BLaER1 (cell line): Measurements from ENCODE around the gene POLE.
A peak's percentile ranks its signal among the peaks of the same experiment; 100 is the strongest.

ENCODE experiments used
- H3K27ac ChIP-seq: shearing (Covaris generic); formaldehyde crosslinking; 2 replicates; pipeline ENCODE4 v1.8.1; 2022
- H3K27me3 ChIP-seq: shearing (Covaris generic); formaldehyde crosslinking; 2 replicates; pipeline ENCODE4 v1.8.1; 2022
- H3K36me3 ChIP-seq: shearing (Covaris generic); formaldehyde crosslinking; 2 replicates; pipeline ENCODE4 v1.8.1; 2022
- H3K4me1 ChIP-seq: shearing (Covaris generic); formaldehyde crosslinking; 2 replicates; pipeline ENCODE4 v1.8.1; 2022
- H3K4me2 ChIP-seq: shearing (Covaris generic); formaldehyde crosslinking; 2 replicates; pipeline ENCODE4 v1.8.1; 2022
- H3K4me3 ChIP-seq: shearing (Covaris generic); formaldehyde crosslinking; 2 replicates; pipeline ENCODE4 v1.8.1; 2022
- H3K9ac ChIP-seq: shearing (Covaris generic); formaldehyde crosslinking; 2 replicates; pipeline ENCODE4 v1.8.1; 2022
- H3K9me3 ChIP-seq: shearing (Covaris generic); formaldehyde crosslinking; 2 replicates; pipeline ENCODE4 v1.8.1; 2022
- H4K20me1 ChIP-seq: shearing (Covaris generic); formaldehyde crosslinking; 2 replicates; pipeline ENCODE4 v1.8.1; 2022
- Cebpa-rat ChIP-seq: shearing (Covaris generic); IDR thresholded peaks from 2 replicates; pipeline ENCODE4 v1.8.1; 2022

Gene POLE

DNA sequence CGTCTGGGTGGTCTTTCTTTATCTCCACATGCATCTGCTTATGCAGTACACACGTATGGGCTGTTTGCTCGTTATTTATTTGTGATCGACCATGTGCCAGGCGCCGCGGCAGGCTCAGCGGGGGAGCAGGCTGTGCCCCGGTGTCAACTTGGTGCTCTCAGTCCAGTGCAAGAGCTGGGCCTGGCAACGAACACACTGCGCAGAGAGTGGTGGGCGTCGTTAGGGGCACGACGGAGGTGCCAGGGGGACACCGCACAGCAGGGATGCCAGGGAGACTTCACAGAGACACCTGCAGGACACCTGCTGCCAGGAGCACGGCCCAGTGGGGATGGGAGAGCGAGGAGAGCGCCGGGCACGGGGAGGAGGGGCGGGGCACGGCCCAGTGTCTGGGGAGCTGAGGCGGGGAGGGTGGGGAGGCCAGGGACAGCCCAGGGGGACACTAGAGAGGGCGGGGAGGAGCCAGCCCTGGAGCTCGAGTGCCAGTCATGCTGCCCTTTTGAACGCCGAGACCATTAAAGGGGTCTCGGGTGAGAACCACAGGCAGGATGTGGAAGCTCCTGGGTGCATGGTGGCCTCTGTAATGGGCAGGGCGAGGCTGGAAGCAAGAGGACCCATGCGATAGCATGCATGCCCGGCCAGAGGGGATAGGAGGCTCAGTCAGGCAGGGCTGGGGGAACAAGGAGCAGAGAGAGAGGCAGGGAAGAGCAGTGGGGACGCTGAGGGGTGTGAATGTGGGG lies 76.1 kb downstream of the POLE start:
- peak overlapping the region; percentile 91 for H3K4me2 ChIP-seq
- no peak overlapping the region for H3K9ac ChIP-seq
- H4K20me1 ChIP-seq, result no peaks in the 10 kb centered on the region
- peaks cover 40% of the 10 kb centered on the region for H3K4me1 ChIP-seq
- peaks cover 48% of the 10 kb centered on the region for H3K27me3 ChIP-seq
- peak overlapping the region; percentile 56 for H3K4me3 ChIP-seq
- H3K9me3 ChIP-seq, result peaks cover 14% of the 10 kb centered on the region
- TF ChIP-seq Cebpa-rat, result no peak
- H3K36me3 ChIP-seq, result no peaks in the 10 kb centered on the region
- H3K27ac ChIP-seq, result no peak overlapping the region

DNA sequence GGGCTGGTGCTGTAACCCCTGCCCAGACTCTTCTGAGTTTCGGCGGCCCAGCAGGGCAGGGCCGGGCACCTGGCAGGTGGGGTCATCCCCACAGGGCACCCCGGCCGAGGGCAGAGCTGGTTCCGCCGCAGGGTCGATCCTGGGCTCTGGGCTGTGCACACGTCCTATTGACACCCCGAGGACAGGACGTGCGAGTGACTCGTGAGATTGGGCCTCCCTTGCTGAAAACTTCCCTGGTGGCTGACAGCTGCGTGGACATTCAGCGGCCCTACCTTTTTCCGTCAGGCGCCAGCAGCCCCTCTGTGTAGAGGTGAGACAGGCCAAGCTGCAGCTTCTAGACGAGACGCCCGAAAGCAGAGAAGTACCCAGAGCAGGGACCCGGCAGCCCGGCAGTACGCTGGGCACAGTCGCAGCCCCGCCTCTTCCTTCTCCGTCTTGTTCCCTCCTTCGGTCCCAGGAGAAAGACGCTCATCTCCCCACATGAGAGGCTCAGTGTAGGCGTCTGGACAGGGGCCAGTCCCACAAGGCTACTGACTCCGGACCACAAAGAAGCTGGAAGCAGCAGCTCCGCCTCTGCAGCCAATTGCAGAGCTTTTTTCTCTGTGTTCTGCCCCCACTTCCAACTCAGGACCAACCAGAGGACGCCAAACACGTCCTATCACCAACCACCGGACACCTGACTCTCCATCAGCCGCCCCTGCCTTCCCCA lies 76.9 kb downstream of the POLE start, which contains the start of gene LRCOL1:
Gene LRCOL1, minus strand, starts transcription at position 532 of the 709 bp plus-strand sequence. CDS start 4,331 bp downstream, outside the sequence.
- H4K20me1 ChIP-seq, result no peaks in the 10 kb centered on the region
- no peak within 1 kb of the TSS for H3K27ac ChIP-seq
- H3K36me3 ChIP-seq, result no peaks in the 10 kb centered on the region
- H3K27me3 ChIP-seq, result peaks cover 50% of the 10 kb centered on the region
- H3K4me3 ChIP-seq, result peak within 1 kb of the TSS; percentile 56
- peak within 1 kb of the TSS; percentile 64 for H3K9ac ChIP-seq
- H3K4me2 ChIP-seq, result peak within 1 kb of the TSS; percentile 91
- peaks cover 40% of the 10 kb centered on the region for H3K4me1 ChIP-seq
- TF ChIP-seq Cebpa-rat, result no peak
- peaks cover 8% of the 10 kb centered on the region; the same call in 1 of the 2 replicates for H3K9me3 ChIP-seq

- Histone ChIP-seq H3K9ac (no peak overlapping the region), H3K9me3 (peaks cover 8% of the 10 kb centered on the region; the same call in 1 of the 2 replicates), H3K27me3 (peaks cover 67% of the 10 kb centered on the region), H3K4me3 (no peak overlapping the region), H3K4me1 (peaks cover 36% of the 10 kb centered on the region), H3K36me3 (no peaks in the 10 kb centered on the region), H3K4me2 (peak overlapping the region; percentile 27; the same call in 1 of the 2 replicates), H4K20me1 (no peaks in the 10 kb centered on the region), H3K27ac (no peak overlapping the region)
- no peak for TF ChIP-seq Cebpa-rat
Observed at GRCh38 chr12:132608231-132609171, 78.6 kb downstream of the POLE start.

DNA sequence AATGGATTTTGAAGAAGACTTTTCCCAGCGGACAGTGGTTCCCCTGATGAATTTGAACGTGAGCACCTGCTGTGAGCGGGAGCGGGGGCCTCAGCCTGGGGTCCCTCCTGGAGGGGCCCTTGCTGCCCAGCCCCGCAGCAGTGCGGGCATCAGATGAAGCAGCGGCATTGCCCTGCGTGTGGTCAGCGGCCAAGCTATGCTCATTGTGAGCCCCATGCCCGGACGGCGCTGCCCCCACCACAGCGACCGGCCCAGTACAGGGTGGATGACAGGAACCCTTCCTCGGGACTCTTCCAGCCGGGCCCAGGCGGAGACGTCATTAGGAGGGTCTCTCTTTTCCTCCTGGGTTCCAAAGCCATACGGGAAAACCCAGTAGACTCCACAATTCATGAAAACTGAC lies 80.2 kb downstream of the POLE start:
- peaks cover 7% of the 10 kb centered on the region; the same call in 1 of the 2 replicates for H3K9me3 ChIP-seq
- H3K36me3 ChIP-seq, result no peaks in the 10 kb centered on the region
- peaks cover 30% of the 10 kb centered on the region for H3K4me1 ChIP-seq
- no peak overlapping the region for H3K4me3 ChIP-seq
- no peak overlapping the region for H3K4me2 ChIP-seq
- no peak for TF ChIP-seq Cebpa-rat
- H3K27ac ChIP-seq, result no peak overlapping the region
- no peak overlapping the region for H3K9ac ChIP-seq
- no peaks in the 10 kb centered on the region for H4K20me1 ChIP-seq
- H3K27me3 ChIP-seq, result peaks cover 82% of the 10 kb centered on the region

DNA sequence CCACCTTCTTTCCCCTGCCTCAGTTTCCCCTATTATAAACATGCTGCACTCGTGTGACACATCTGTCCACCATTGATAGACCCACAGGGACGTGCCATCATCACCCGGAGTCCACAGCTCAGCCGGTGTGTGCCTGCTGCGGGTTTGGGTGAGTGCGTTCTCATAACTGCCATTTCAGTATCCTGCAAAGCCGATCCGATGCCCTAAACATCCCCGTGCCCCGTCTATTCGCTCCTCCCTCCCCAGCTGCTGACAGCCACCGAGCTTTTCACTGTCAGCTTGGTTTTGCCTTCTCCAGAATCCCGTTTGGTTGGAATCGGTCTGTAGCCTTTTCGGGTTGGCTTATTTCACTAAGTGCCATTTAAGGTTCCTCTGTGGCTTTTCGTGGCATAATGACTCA lies 80.7 kb downstream of the POLE start:
- TF ChIP-seq Cebpa-rat, result no peak
- Histone ChIP-seq H3K27me3 (peaks cover 79% of the 10 kb centered on the region), H3K27ac (no peak overlapping the region), H3K4me1 (peaks cover 32% of the 10 kb centered on the region), H4K20me1 (no peaks in the 10 kb centered on the region), H3K9me3 (peaks cover 3% of the 10 kb centered on the region; the same call in 1 of the 2 replicates), H3K9ac (no peak overlapping the region), H3K36me3 (no peaks in the 10 kb centered on the region), H3K4me3 (no peak overlapping the region), H3K4me2 (no peak overlapping the region)

DNA sequence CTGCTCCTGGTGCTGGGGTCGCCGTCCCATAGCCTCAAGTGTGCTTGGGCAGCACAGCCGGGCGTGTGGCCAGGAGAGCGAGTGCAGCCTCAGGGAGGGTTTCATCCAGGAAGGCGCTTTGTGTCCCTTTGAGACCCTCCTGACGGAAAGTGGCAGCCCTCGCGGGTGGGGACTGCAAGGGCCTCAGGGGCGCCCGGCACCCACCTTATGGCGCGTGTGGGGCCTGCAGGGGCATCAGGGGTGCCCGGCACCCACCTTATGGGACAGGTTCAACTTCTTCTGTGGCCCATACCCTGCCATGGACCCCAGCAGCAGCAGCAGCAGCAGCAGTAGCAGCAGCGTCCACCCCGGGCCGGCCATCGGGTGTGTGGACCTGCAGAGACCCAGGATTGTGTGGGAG lies 81.2 kb downstream of the POLE start:
- no peaks in the 10 kb centered on the region for H3K9me3 ChIP-seq
- H3K27ac ChIP-seq, result no peak overlapping the region
- no peaks in the 10 kb centered on the region for H3K36me3 ChIP-seq
- H3K9ac ChIP-seq, result no peak overlapping the region
- H4K20me1 ChIP-seq, result no peaks in the 10 kb centered on the region
- no peak overlapping the region for H3K4me2 ChIP-seq
- H3K4me3 ChIP-seq, result no peak overlapping the region
- TF ChIP-seq Cebpa-rat, result no peak
- H3K4me1 ChIP-seq, result peaks cover 36% of the 10 kb centered on the region
- H3K27me3 ChIP-seq, result peaks cover 75% of the 10 kb centered on the region

DNA sequence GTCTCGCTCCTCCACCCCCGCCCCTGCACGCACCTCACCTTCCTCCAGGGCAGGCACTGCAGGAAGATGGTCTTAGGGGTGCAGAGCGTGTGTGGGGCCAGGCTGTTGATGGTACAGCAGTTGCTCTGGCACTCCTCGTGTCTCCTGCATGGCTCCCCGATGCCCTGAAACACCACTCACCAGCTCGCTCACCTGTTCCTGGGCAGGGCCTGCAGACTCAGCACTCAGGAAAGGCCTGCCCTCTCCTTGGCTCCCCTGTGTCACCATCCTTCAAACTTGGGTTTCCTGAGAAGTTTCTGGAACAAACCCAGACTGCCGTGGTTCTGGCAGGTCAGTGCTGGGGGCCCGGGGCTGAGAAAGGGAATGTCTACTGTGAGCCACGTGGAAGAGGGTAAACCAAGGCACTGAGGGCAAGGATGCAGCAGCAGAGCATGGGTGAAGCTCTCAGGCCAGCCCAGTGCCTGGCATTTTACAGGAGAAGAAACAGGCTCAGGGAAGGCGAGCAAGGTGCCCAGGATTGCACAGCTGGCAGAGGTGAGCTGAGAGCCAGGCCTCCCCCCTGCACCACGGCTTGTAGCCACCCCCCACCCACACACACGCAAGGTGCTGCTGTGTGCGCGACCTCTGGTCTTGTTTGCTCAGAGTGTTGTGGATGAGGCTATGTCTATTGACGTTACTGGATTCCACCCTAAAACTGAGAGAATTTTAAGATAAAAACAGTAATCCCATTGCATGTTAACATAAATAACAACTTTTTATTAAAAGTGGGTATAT lies 82.3 kb downstream of the POLE start:
- peaks cover 65% of the 10 kb centered on the region for H3K27me3 ChIP-seq
- no peaks in the 10 kb centered on the region for H3K9me3 ChIP-seq

GRCh38 chr12:132604151-132604618 lies 83.0 kb downstream of the POLE start:
- no peaks in the 10 kb centered on the region for H3K36me3 ChIP-seq
- H3K4me1 ChIP-seq, result peaks cover 36% of the 10 kb centered on the region
- no peaks in the 10 kb centered on the region for H3K9me3 ChIP-seq
- no peaks in the 10 kb centered on the region for H4K20me1 ChIP-seq
- no peak overlapping the region for H3K4me3 ChIP-seq
- no peak overlapping the region for H3K9ac ChIP-seq
- no peak overlapping the region for H3K4me2 ChIP-seq
- H3K27ac ChIP-seq, result no peak overlapping the region
- H3K27me3 ChIP-seq, result peaks cover 58% of the 10 kb centered on the region
- TF ChIP-seq Cebpa-rat, result no peak

More for the DNA sequence above, 82.3 kb downstream of the POLE start:
- Histone ChIP-seq H3K9ac (no peak overlapping the region), H3K4me3 (no peak overlapping the region), H3K4me2 (no peak overlapping the region), H3K36me3 (no peaks in the 10 kb centered on the region), H3K4me1 (peaks cover 36% of the 10 kb centered on the region), H4K20me1 (no peaks in the 10 kb centered on the region), H3K27ac (no peak overlapping the region)
- TF ChIP-seq Cebpa-rat, result no peak
